A549 treated with CORT108297 at 1 μM for 4 hours (cell line): ENCODE data around the gene SYN1. TPM values are rescaled to one million over a fixed set of nuclear protein-coding genes. Genes with fewer than 3 reads are reported as not detected.

Source experiments
- total RNA-seq: library from RNA; stranded (reverse); fragments of 200-300 nt; extraction: Qiagen RNA extraction; gene quantifications from 5 replicates; pipeline ENCODE4 v1.2.3, GENCODE V29; 2022

SYN1 gene
- total RNA-seq, result 0.15 to 0.35 TPM (median 0.15 TPM) in 5 replicates

DNA sequence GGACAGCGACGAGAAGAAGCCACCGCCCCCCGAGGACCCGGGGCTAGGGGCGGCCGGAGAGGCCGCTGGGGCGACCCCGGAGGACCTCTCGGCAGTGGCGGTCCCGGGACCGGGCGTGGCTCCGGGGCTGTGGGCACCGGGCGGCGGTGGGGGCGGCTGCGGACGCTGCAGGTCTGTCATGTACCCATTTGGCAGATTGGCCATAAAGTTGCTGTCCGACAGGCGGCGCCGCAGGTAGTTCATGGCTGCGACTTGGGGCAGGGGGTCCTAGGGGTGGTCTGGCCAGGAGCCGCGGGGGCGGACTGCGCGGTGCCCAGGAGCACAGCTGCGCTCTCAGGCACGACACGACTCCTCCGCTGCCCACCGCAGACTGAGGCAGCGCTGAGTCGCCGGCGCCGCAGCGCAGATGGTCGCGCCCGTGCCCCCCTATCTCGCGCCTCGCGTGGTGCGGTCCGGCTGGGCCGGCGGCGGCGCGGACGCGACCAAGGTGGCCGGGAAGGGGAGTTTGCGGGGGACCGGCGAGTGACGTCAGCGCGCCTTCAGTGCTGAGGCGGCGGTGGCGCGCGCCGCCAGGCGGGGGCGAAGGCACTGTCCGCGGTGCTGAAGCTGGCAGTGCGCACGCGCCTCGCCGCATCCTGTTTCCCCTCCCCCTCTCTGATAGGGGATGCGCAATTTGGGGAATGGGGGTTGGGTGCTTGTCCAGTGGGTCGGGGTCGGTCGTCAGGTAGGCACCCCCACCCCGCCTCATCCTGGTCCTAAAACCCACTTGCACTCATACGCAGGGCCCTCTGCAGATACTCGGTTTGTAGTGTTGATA lies at the start of gene SYN1:
SYN1 (minus strand) TSS at position 372 of the 817 bp plus-strand sequence; CDS start at position 243, 129 bp downstream.

DNA sequence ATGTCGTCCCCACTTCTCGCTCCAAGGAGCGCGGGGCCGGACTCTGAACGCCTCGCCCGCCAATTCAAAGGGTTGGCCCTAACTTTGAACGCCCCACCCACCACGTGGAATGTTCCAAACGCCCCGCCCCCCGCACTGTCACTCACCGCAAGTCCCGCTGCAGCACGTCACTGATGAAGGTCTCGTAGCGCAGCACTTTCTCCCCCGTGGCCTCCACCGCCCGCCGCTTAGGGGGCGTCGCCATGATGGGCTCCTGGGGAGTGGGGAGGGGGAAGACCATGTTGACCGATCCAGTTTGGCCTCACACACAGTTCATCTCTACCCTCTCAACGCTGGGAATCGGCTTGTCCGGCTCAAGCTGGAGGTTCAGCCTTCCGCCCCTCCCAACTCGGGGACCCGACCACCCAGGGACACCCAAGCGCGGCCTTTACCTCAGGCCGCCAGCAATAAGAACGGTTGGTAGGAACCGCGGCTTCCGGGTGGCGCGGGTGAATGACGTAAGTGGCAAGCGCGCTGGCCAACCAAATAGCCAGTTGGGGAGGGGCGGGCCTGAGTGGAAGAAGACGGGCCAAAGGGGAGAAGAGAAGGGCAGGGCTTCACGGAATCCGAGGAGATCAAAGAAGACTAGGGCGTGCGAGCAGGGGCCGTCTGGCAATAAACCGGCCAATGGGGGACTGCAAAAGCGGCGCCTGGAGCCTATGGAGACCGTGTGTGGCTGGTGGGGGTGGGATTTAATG lies 39.2 kb upstream of the SYN1 start, which contains the start of gene UXT:
UXT (minus strand) TSS at position 497 of the 737 bp plus-strand sequence; CDS start at position 244, 253 bp downstream.

DNA sequence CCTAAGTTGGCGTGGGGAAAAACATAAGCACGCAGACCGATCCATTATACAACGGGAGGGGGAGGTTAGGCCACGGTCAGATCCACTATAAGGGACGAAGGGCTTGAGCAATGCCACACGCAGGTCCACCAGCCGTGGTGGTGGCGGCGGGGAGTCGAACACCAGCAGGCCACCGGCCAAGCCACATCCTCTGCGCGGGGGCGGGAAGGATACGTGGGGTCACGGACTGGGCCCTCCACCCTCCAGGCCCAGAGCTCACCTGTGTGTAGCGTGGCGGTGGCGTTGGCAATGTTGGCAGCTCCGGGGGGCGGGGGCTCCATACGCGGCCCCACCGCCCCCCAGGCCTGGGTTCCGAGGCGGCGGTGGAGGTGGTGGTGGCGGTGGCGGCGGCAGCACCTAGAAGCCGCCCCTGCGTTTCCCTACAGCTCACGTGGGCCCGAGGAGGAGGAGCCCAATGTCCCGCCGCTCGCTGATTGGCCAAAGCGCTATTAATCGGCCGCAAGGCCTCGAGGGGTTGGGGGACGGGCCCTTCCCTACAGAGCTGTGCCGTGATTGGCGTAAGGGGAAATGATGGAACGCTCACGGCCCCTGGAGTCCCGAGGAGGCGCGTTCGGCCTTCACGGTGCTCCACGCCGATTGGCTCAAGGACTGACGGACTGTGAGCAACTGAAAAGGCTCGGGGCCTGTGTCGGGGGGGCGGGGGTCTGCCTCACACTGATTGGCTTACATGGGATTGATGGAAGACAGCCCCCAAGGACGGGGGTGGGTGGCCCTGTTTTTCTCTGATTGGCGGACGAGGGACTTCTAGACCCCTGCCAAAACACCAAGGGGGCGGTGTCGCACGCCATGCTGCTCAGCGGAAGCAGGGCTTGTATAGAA lies 30.7 kb upstream of the SYN1 start, which contains the start of gene ELK1:
ELK1 (minus strand) TSS at position 400 of the 879 bp plus-strand sequence. CDS start 9,122 bp downstream, outside the sequence.

DNA sequence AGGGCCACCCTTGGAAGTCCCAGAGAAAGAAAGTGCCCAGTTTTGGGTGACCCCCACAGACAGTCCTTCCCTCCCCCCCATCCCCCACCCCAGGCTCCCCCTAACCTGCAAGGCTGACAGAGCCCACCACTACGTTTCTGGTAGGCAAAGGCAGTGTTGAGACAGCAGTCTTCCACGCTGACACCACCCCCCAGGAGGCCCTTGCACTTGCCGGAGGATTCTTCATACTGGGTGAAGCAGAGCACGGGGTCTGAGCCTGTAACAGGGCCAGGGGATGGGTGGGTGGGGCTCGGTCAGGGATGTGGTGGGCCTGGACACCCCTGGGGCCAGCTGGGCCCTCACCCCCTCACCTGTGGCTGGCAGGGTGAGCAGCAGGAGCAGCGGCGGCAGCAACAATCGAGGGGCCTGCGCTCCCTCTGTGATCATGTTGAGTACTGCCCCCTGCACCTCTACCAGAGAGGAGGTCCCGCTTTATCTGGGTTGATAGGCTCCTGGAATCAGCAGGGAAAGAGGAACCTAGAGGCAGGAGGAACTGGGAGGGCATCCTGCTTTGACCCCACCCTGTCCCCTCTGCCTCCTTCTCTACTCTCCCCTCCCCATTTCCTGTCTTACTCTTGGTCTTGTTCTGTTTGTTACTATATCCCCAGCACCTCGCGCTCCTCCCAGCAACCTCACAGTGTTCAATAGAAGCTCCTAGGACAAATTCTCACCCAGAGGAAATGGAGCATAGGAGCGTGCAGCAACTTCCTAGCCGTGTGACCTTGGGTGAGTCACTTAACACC lies 10.0 kb upstream of the SYN1 start, which contains the start of gene CFP:
CFP (minus strand) TSS at position 512 of the 782 bp plus-strand sequence; CDS start at position 426, 86 bp downstream.

DNA sequence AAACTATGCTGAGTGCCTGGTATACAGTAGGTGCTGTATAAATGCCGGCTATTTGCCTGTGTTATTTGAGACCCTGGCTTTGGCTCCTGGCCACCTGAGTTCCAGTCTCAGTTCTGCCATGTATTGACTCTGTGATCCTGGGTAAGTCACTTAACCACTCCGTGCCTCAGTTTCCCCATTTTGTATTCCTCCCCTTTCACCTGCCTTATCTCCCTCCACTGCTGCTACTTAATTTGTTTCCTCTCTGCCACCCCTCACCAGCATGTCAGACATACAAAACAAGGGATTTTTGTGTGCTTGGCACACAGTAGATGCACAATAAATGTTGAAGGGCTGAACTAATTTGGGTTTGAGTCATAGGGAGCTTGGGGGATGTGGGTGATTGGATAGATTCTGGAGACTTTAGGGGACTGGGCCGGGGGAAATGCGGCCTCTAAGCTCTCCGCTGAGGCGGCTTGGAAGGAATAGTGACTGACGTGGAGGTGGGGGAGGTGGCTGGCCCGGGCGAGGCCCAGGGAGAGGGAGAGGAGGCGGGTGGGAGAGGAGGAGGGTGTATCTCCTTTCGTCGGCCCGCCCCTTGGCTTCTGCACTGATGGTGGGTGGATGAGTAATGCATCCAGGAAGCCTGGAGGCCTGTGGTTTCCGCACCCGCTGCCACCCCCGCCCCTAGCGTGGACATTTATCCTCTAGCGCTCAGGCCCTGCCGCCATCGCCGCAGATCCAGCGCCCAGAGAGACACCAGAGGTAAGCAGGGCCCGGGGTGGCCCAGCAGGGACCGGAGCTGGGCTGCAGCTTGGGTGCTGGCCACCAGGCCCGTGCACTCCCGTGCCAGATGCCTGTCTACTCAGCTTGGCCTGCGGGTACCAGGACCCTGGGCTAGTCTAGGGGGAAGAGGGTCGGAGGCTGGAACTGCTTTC lies 37.7 kb downstream of the SYN1 start, which contains the start of gene TIMP1:
TIMP1 (plus strand) TSS at position 706 of the 917 bp plus-strand sequence. CDS start 980 bp downstream, outside the sequence.

DNA sequence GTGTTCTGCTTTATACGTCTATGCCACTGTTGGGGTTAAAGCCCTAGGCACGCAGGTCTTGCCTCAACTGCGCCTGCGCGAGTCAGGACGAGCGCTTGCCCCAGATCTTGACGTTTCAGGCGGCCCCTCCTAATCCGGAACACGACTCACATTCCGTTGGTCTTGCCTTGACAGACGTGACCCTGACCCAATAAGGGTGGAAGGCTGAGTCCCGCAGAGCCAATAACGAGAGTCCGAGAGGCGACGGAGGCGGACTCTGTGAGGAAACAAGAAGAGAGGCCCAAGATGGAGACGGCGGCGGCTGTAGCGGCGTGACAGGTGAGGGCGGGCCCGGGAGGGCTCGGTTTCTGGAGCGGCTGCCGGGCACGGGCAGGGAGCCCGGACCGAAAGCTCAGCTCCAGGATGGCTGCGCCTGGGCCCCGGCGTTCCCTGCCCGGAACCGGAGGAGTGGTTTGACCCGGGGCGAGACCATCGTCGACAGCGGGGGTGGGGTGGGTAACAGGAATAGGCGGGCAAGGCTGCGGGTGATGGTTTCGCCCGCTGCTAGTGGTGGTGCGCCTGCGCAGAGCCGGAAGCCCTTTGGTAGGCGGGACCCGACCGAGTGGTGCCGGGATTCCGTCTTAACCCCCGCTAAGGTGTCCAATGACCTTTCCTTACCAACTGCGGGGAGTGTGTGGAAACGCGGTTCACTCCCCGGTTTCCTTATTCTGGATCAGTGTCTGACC lies 58.6 kb downstream of the SYN1 start, which contains the start of gene ARAF:
ARAF (plus strand) TSS at position 272 of the 725 bp plus-strand sequence. CDS start 1,763 bp downstream, outside the sequence.

Other genes with a start within 250 kb of the SYN1 start
- 0.05 TPM in 1 of 5 replicates, not detected in the others for gene ZNF157, start 249.3 kb downstream of the SYN1 start, total RNA-seq
- 3.5 to 4.7 TPM (median 3.8 TPM) in 5 replicates for gene ZNF41, start 136.6 kb downstream of the SYN1 start, total RNA-seq
- 45.2 to 58.2 TPM (median 55.5 TPM) in 5 replicates for gene ARAF, start 58.7 kb downstream of the SYN1 start, total RNA-seq
- gene TIMP1, start 37.4 kb downstream of the SYN1 start, total RNA-seq, result 262 to 288 TPM (median 280 TPM) in 5 replicates
- gene CFP, start 10.1 kb upstream of the SYN1 start, total RNA-seq, result 0.37 to 0.84 TPM (median 0.42 TPM) in 5 replicates
- gene ELK1, start 30.7 kb upstream of the SYN1 start, total RNA-seq, result 31.9 to 40.8 TPM (median 37.1 TPM) in 5 replicates
- 147 to 192 TPM (median 175 TPM) in 5 replicates for gene UXT, start 39.3 kb upstream of the SYN1 start, total RNA-seq
- 3.5 to 6.3 TPM (median 5.9 TPM) in 5 replicates for gene ZNF81, start 217.0 kb upstream of the SYN1 start, total RNA-seq